Thyroid gland (tissue), 4 donors: ENCODE results near the gene HJV.
"Not testable (repeated sequence)": the region's sequence is repeated elsewhere in the genome, so short reads cannot be mapped to it uniquely, and the experiment has no call there.

Source experiments
- CTCF ChIP-seq, 6 experiments: fragments of 200-600 bp in 3 of 6; fragments of 450-650 bp in 3 of 6; sonication (generic) in 3 of 6; IDR thresholded peaks; one replicate each; pipeline ENCODE4 v1.5.1; 2016 to 2019; ENCODE audit warnings: antibody characterized with exemption in 6 of 6, mild to moderate bottlenecking in 2 of 6, inconsistent platforms in 1 of 6, moderate library complexity in 1 of 6
- POLR2A ChIP-seq, 2 donors: fragments of 450-650 bp; IDR thresholded peaks; one replicate each; pipeline ENCODE4 v1.6.1; 2017; ENCODE audit warnings: antibody characterized with exemption in 2 of 2, mild to moderate bottlenecking in 2 of 2, moderate library complexity in 1 of 2

GRCh38 chr1:146050652-146050963 lies 29.1 kb upstream of the HJV start:
- TF ChIP-seq CTCF, POLR2A (IDR thresholded peaks at IDR 0.05): not testable (repeated sequence)
